OCI-LY1 (cell line): ENCODE measurements around the gene PPP1R1A.

Experiments
- EZH2 ChIP-seq: fragments of 200-600 bp; sonication (generic), shearing (Covaris generic); IDR thresholded peaks from 2 replicates; pipeline ENCODE4 v1.8.0; 2017; ENCODE audit warnings: borderline replicate concordance, mixed run types, mild to moderate bottlenecking, antibody characterized with exemption, low read length, moderate library complexity, mixed read lengths
- TF ChIP-seq, protein P1 (sequence below): fragments of 200-600 bp; sonication (generic), shearing (Covaris generic); IDR thresholded peaks from 2 replicates; pipeline ENCODE4 v1.5.1; 2017; ENCODE audit warnings: mild to moderate bottlenecking, antibody characterized with exemption, low read length, moderate library complexity, mixed read lengths

DNA sequence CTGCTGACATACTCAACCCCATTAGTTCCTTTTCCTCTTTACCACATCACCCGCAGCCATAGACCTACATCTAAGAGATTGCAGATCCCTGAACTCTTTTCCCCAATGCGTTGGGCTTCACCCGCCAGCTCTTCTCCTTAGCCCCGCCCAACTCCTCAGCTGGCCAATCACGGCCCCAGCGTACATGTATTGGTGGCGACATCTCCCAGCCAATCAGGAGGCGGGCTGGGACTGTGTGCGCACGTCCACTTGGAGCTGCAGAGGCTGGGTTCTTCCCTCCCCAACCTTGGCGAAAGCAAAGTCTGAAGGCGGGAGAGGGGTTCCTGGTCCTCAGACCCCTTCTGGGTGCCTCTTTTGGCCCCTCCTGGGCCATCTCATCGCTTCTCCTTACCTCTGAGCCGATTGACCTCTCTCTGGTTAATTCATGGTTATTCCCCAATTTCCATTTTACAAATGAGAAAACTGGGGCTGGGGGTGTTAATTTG lies 28.0 kb downstream of the PPP1R1A start:
- no peak for TF ChIP-seq EZH2
- TF ChIP-seq, protein P1, sequence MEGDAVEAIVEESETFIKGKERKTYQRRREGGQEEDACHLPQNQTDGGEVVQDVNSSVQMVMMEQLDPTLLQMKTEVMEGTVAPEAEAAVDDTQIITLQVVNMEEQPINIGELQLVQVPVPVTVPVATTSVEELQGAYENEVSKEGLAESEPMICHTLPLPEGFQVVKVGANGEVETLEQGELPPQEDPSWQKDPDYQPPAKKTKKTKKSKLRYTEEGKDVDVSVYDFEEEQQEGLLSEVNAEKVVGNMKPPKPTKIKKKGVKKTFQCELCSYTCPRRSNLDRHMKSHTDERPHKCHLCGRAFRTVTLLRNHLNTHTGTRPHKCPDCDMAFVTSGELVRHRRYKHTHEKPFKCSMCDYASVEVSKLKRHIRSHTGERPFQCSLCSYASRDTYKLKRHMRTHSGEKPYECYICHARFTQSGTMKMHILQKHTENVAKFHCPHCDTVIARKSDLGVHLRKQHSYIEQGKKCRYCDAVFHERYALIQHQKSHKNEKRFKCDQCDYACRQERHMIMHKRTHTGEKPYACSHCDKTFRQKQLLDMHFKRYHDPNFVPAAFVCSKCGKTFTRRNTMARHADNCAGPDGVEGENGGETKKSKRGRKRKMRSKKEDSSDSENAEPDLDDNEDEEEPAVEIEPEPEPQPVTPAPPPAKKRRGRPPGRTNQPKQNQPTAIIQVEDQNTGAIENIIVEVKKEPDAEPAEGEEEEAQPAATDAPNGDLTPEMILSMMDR = no peak
